Keratinocyte (primary cell): ENCODE data around the gene CPVL. TPM values are rescaled to one million over a fixed set of nuclear protein-coding genes. Genes with fewer than 3 reads are reported as not detected.

Source experiments
- DNase-seq: peaks from one replicate; pipeline ENCODE4 v3.0.0-alpha.2; 2011; ENCODE audit warnings: low read depth, missing footprints, low spot score
- FAIRE-seq: peaks from 2 replicates; lab custom pipeline; 2011; peaks lifted over from hg19 to GRCh38; lab: Jason Lieb, UNC
- H2AFZ ChIP-seq: 2 replicates; pipeline ENCODE4 v1.6.0; 2012; ENCODE audit warnings: low read length, control low read depth, inconsistent platforms; ENCODE audit not compliant: control insufficient read depth
- H3K27ac ChIP-seq: 2 replicates; pipeline ENCODE4 v1.5.1; 2011; ENCODE audit warnings: low read length; ENCODE audit not compliant: control insufficient read depth, insufficient read depth
- H3K27me3 ChIP-seq: 3 replicates; pipeline ENCODE4 v1.6.0; 2011; ENCODE audit warnings: low read length; ENCODE audit not compliant: control insufficient read depth, insufficient read depth; ENCODE audit errors: extremely low read depth
- H3K36me3 ChIP-seq, 2 experiments: 2 replicates in 1 of 2; 3 replicates in 1 of 2; pipeline ENCODE4 v1.5.1; 2011; ENCODE audit warnings: low read length in 2 of 2, mild to moderate bottlenecking in 1 of 2; ENCODE audit not compliant: control insufficient read depth in 2 of 2, insufficient read depth in 2 of 2; ENCODE audit errors: extremely low read depth in 1 of 2
- H3K4me1 ChIP-seq: 3 replicates; pipeline ENCODE4 v1.5.1; 2011; ENCODE audit warnings: low read length; ENCODE audit not compliant: control insufficient read depth, insufficient read depth; ENCODE audit errors: extremely low read depth
- H3K4me2 ChIP-seq: 3 replicates; pipeline ENCODE4 v1.6.0; 2011; ENCODE audit warnings: low read depth, low read length; ENCODE audit not compliant: control insufficient read depth, insufficient read depth; ENCODE audit errors: extremely low read depth
- H3K4me3 ChIP-seq, 3 experiments: fragments of 200-600 bp in 1 of 3; sonication (generic) in 1 of 3; 2 replicates in 2 of 3; 3 replicates in 1 of 3; pipeline ENCODE4 v1.5.1; 2011 to 2016; ENCODE audit warnings: low read length in 3 of 3, mild to moderate bottlenecking in 3 of 3, control low read depth in 2 of 3, inconsistent platforms in 1 of 3, low read depth in 1 of 3, mixed read lengths in 1 of 3, mixed run types in 1 of 3, moderate library complexity in 1 of 3; ENCODE audit not compliant: control insufficient read depth in 2 of 3, insufficient read depth in 2 of 3; ENCODE audit errors: extremely low read depth in 1 of 3
- H3K79me2 ChIP-seq: 2 replicates; pipeline ENCODE4 v1.6.0; 2012; ENCODE audit warnings: low read length; ENCODE audit not compliant: control insufficient read depth, insufficient read depth
- H3K9ac ChIP-seq: 3 replicates; pipeline ENCODE4 v1.6.0; 2011; ENCODE audit warnings: low read length; ENCODE audit not compliant: control insufficient read depth, insufficient read depth; ENCODE audit errors: extremely low read depth
- H3K9me1 ChIP-seq: 3 replicates; pipeline ENCODE4 v1.6.0; 2011; ENCODE audit warnings: low read length; ENCODE audit not compliant: control insufficient read depth, insufficient read depth; ENCODE audit errors: extremely low read depth
- H3K9me3 ChIP-seq: 2 replicates; pipeline ENCODE4 v1.5.1; 2012; ENCODE audit warnings: low read depth, low read length; ENCODE audit not compliant: control insufficient read depth
- H4K20me1 ChIP-seq: 3 replicates; pipeline ENCODE4 v1.6.0; 2011; ENCODE audit warnings: low read length; ENCODE audit not compliant: control insufficient read depth, insufficient read depth; ENCODE audit errors: extremely low read depth
- EZH2 ChIP-seq: IDR thresholded peaks from one replicate; pipeline ENCODE4 v1.6.1; 2012; ENCODE audit warnings: inconsistent platforms, mild to moderate bottlenecking, low read length, moderate library complexity
- dilution Hi-C: fragments of 300-500 bp; cut with MboI; formaldehyde crosslinking; loops from one replicate; pipeline ENCODE4 v1.7.0; 2020; ENCODE audit warnings: low sequenced_read_pairs; ENCODE audit not compliant: extremely low pct_ligation_motif_present
- polyA plus RNA-seq, 5 experiments: library from polyadenylated mRNA; depleted of rRNA in 3 of 5; stranded (reverse) in 3 of 5; stranded (forward) in 1 of 5; unstranded in 1 of 5; fragments of >200 nt; gene quantifications; 1 replicate in 1 of 5; 2 replicates in 3 of 5; 3 replicates in 1 of 5; pipeline versions ENCODE4 v1.2.1 to v1.2.3, GENCODE V29; 2011 to 2012; ENCODE audit warnings: missing spikeins in 2 of 5, low read depth in 1 of 5, low replicate concordance in 1 of 5
- TF ChIP-seq, protein P1 (sequence below), 3 experiments: IDR thresholded peaks in 1 of 3; conservative IDR thresholded peaks in 1 of 3; optimal IDR thresholded peaks in 1 of 3; 2 replicates in 2 of 3; 3 replicates in 1 of 3; pipeline versions ENCODE3 to v1.5.1; 2011; ENCODE audit warnings: low read length in 3 of 3, mild to moderate bottlenecking in 3 of 3, moderate library complexity in 2 of 3, control low read depth in 1 of 3, inconsistent platforms in 1 of 3; ENCODE audit not compliant: insufficient read depth in 2 of 3; ENCODE audit errors: extremely low read depth in 1 of 3

Gene CPVL
- polyA plus RNA-seq, 1 donor (not counting 4 experiments of a cell fraction or from before 2014, with no cell fraction given), result 9.8 TPM

DNA sequence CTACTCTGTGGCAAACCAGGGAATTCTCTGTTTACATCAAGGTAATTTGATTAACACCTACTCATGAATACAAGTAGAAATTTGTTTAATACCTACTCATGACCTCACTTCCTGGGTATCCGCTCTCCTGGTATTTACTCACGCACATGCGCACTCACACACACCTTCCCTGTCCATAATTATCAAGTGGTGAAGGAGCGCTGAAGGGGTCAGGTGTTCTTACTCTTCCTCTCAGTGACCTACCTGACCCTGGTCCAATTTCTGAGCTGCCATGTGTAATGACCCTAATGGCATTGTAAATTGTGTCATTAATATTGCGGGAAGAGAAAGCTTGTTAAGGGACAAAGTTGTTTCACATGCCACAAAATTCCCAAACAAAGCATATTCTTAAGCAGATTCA lies 146.9 kb downstream of the CPVL start:
- Histone ChIP-seq H3K9me3 (no peaks in the 10 kb centered on the region), H2AFZ (no peak overlapping the region), H3K9me1 (no peaks in the 10 kb centered on the region), H3K4me3 (no peak overlapping the region), H3K4me2 (no peak overlapping the region), H3K27me3 (peaks cover 3% of the 10 kb centered on the region), H3K36me3 (no peaks in the 10 kb centered on the region), H3K9ac (no peak overlapping the region), H3K4me1 (no peaks in the 10 kb centered on the region), H4K20me1 (no peaks in the 10 kb centered on the region), H3K79me2 (no peaks in the 10 kb centered on the region), H3K27ac (no peak overlapping the region)
- dilution Hi-C loops, result no loop called here
- FAIRE-seq (no peak), DNase-seq (no peak)
- TF ChIP-seq, protein P1, sequence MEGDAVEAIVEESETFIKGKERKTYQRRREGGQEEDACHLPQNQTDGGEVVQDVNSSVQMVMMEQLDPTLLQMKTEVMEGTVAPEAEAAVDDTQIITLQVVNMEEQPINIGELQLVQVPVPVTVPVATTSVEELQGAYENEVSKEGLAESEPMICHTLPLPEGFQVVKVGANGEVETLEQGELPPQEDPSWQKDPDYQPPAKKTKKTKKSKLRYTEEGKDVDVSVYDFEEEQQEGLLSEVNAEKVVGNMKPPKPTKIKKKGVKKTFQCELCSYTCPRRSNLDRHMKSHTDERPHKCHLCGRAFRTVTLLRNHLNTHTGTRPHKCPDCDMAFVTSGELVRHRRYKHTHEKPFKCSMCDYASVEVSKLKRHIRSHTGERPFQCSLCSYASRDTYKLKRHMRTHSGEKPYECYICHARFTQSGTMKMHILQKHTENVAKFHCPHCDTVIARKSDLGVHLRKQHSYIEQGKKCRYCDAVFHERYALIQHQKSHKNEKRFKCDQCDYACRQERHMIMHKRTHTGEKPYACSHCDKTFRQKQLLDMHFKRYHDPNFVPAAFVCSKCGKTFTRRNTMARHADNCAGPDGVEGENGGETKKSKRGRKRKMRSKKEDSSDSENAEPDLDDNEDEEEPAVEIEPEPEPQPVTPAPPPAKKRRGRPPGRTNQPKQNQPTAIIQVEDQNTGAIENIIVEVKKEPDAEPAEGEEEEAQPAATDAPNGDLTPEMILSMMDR (optimal IDR thresholded peaks at IDR 0.05 in 1 of 3, IDR thresholded peaks at IDR 0.05 in 1 of 3, conservative IDR thresholded peaks at IDR 0.05 in 1 of 3; ENCODE audit: extremely low read depth in 1 of 3, insufficient read depth in 2 of 3, low read length in 3 of 3), result no peak

DNA sequence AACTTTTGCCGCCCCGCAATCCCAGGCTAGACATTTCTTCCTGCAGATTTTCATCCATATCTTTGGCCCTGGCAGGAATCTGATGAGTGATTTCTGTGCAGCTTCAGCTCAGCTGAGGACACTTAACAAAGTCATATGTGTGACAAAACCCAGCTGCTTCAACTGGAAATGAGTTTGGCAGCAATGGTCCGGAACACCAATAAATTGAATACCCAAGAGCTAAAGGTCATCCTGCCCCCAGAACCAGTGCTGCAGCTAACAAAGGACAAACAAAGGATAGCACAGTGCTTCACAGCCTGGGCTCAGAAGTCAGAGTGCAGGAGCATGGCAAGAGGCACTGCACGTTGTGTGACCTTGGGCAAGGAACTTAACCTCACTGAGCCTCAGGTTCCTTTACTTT lies 148.2 kb downstream of the CPVL start:
- Histone ChIP-seq H2AFZ (no peak overlapping the region), H3K4me1 (no peaks in the 10 kb centered on the region), H3K4me2 (no peak overlapping the region), H3K79me2 (no peaks in the 10 kb centered on the region), H3K27ac (no peak overlapping the region), H3K4me3 (no peak overlapping the region), H3K27me3 (peaks cover 3% of the 10 kb centered on the region), H3K9ac (no peak overlapping the region), H3K9me1 (no peaks in the 10 kb centered on the region), H3K9me3 (no peaks in the 10 kb centered on the region), H4K20me1 (no peaks in the 10 kb centered on the region), H3K36me3 (no peaks in the 10 kb centered on the region)
- no peak for DNase-seq
- no peak for FAIRE-seq
- dilution Hi-C loops, result no loop called here
- no peak for TF ChIP-seq EZH2
- TF ChIP-seq, protein P1 (optimal IDR thresholded peaks at IDR 0.05 in 1 of 3, IDR thresholded peaks at IDR 0.05 in 1 of 3, conservative IDR thresholded peaks at IDR 0.05 in 1 of 3; ENCODE audit: extremely low read depth in 1 of 3, insufficient read depth in 2 of 3, low read length in 3 of 3), result no peak
